Stimulated activated naive B cell treated with anti-CD40 and anti-IgM and Interleukin-4, amounts not matched to agents 10 μg/mL and 1 μg/mL and 100 μg/mL, for 72 hours (primary cell): ENCODE data around the gene KCNC4.

ENCODE experiments used
- ATAC-seq, 2 donors: fragments of 150-1000 bp; cut with Tn5 transposase; replicated peaks; 2 replicates each; pipeline ENCODE4 v1.10.0; 2021; ENCODE audit warnings: moderate library complexity in 1 of 2
- DNase-seq: peaks from one replicate; pipeline ENCODE4 v3.0.0; 2021
- H3K27ac Mint-ChIP-seq: one replicate; pipeline ENCODE4 v1.8.0; 2022; ENCODE audit warnings: mild to moderate bottlenecking, mixed read lengths
- H3K27me3 Mint-ChIP-seq, 2 donors: one replicate each; pipeline ENCODE4 v1.8.0; 2022; ENCODE audit warnings: mixed read lengths in 2 of 2
- H3K36me3 Mint-ChIP-seq, 2 donors: one replicate each; pipeline ENCODE4 v1.8.0; 2022; ENCODE audit warnings: mixed read lengths in 2 of 2, mild to moderate bottlenecking in 1 of 2
- H3K4me1 Mint-ChIP-seq, 2 donors: one replicate each; pipeline ENCODE4 v1.8.0; 2022; ENCODE audit warnings: mixed read lengths in 2 of 2, mild to moderate bottlenecking in 1 of 2
- H3K4me3 Mint-ChIP-seq, 2 donors: one replicate each; pipeline ENCODE4 v1.8.0; 2022; ENCODE audit warnings: mild to moderate bottlenecking in 2 of 2, mixed read lengths in 2 of 2, moderate library complexity in 1 of 2
- H3K9me3 Mint-ChIP-seq, 2 donors: one replicate each; pipeline ENCODE4 v1.8.0; 2022; ENCODE audit warnings: mixed read lengths in 2 of 2, mild to moderate bottlenecking in 1 of 2

Gene KCNC4

DNA sequence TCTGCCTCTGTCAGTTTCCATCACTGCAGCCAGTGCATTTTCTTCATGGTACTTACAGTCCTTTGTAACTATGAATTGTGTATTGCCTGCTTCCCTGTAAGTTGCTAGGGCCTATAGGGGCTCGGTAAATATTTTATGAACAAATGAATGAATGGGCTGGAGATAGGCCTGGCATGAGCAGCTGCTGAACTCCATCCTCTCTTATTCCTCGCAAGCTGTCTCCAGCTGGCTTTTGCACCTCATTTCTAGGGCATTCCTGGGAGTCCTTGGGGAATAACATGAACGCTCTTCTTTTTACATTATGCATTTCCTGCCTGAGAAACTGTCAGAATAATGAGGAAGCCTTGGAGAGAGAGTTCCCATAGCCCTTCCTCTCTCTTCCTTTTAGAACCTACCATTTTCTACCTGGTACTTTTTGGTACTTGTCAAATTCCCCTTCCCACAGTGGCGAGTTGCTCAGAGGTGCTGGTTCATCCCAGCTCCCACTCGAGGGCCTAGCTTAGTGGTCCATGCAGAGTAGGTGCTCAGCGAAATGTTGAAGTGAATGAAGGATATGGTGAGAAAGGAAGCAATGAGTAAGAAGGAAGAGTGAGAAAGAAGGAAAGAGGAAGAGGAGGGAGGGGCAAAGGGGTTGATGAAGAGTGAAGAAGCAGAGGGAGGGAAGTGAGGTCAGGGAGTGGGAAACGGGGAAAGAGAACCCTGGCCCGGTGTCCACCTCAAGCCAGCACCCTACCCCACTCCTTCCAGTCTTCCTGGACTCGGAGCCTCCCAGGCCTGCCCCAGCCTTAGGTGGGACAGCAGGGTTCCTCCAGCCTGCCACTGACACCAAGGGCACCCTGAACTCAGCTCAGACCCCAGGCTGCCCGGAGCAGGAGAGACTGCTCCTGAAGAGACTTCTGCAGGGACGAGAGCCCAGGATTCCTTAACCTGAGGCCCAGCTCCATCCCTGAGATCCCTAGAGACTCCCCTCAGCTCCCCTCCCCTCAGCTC lies 29.6 kb downstream of the KCNC4 start:
- ATAC-seq (no peak), DNase-seq (no peak)
- Mint-ChIP-seq H3K27ac (peak overlapping the region; percentile 82), H3K4me3 (no peak overlapping the region), H3K27me3 (no peaks in the 10 kb centered on the region), H3K36me3 (peaks cover 3 to 6% of the 10 kb centered on the region in 2 donors), H3K9me3 (no peaks in the 10 kb centered on the region), H3K4me1 (peaks cover 39 to 82% of the 10 kb centered on the region in 2 donors)

DNA sequence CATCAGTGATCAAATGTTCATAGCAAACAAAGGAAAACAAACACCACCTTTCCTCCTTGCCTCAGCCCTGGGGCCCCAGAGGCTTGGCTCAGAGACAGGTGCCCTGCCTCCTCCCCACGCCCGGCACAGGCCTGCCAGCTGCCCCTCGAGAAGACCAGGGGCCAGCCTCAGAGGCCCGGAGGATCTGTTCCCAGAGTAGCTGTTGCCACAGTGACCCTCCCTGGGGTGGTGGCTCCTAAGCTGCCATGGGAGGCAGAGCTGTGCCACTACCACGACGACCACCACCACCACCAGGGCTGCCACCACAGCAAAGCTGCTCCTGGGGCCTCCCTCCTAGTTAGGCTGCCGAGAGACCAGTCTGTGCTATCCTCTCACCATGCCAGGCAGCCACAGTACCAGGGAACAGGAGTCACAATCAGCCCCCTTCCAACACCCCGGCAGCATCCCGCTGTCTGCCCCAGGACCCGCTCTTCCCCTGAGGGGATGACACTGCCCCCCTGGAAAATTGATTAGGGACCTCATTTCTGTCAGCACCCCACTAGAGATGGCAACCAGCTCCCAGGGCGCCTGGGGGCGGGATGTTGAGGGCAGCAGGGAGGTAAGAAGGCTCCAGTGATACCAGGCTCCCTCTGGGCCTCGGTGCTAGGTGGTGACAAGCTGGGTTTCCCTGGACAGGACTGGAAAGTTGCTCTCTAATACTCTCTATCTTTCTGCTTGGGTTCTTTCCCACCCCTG lies 30.5 kb downstream of the KCNC4 start:
- H3K4me1 Mint-ChIP-seq = peaks cover 41 to 82% of the 10 kb centered on the region in 2 donors
- peaks cover 3% of the 10 kb centered on the region in 2 donors for H3K36me3 Mint-ChIP-seq
- H3K27ac Mint-ChIP-seq = peak overlapping the region; percentile 62
- H3K9me3 Mint-ChIP-seq = no peaks in the 10 kb centered on the region
- no peak for DNase-seq
- no peaks in the 10 kb centered on the region for H3K27me3 Mint-ChIP-seq
- no peak for ATAC-seq
- no peak overlapping the region for H3K4me3 Mint-ChIP-seq

DNA sequence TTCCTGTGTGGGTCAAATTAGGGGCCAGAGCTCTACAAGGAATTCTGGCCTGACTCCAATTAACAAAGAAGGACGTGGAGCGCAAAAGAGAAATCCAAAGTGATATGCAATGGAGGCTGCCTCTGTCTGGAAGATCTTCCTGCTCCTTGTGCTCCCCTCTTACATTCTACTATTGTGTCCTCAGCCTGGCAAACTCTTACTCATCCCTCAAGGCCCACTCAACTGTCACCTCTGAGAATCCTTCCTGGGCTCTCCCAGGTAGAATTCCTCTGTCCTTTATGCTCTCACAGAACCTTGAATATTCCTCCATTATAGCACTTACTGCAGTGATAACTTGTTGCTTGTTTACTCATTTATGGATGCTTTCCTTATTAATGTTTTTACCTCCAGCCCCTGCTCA lies 31.4 kb downstream of the KCNC4 start:
- Mint-ChIP-seq H3K4me1 (peaks cover 35 to 78% of the 10 kb centered on the region in 2 donors), H3K9me3 (no peaks in the 10 kb centered on the region), H3K27me3 (no peaks in the 10 kb centered on the region), H3K4me3 (no peak overlapping the region), H3K36me3 (peaks cover 3% of the 10 kb centered on the region in 2 donors), H3K27ac (no peak overlapping the region)
- ATAC-seq = no peak
- no peak for DNase-seq

DNA sequence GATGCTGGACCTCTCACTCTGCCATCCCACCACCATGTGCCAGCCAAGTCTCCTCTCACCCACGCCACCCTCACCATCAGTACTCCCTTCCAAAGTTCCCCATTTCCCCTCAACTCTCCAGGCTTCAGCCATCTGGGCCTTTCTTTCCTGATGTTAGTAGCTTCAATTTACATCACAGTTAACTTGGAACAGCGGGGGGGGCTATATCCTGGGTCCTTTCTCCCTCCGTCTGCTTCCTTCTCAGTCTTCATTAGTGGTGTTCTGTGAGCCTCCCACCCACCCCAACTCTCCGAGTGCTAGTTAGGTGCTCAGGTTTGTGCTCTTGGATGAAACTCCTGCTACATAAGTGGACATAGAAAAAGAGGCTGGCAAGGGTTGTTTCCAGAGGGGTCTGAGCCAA lies 31.9 kb downstream of the KCNC4 start:
- Mint-ChIP-seq H3K36me3 (peaks cover 3% of the 10 kb centered on the region in 2 donors), H3K4me1 (peaks cover 33 to 78% of the 10 kb centered on the region in 2 donors)

DNA sequence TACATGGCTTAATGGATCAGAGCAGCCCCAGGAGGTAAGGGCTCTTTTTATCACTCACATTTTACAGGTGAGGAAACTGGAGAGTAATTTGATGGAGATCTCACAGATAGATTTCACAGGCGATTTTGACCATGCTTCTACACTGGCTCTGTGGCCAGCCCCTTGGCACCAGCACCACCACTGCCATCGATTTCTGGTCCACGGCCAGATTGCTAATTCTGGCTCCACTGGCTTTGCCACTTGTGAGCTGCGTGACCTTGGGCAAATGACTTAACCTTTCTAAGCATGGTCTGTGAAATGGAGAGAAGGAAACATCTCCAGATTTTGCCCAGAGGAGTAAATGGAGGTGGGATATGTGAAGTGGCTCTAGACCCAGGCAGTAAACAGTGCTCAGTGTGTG lies 32.6 kb downstream of the KCNC4 start:
- H3K27ac Mint-ChIP-seq = no peak overlapping the region
- no peaks in the 10 kb centered on the region for H3K27me3 Mint-ChIP-seq
- no peaks in the 10 kb centered on the region for H3K9me3 Mint-ChIP-seq
- H3K4me3 Mint-ChIP-seq = no peak overlapping the region
- ATAC-seq (no peak), DNase-seq (no peak)
- H3K4me1 Mint-ChIP-seq = peaks cover 33 to 74% of the 10 kb centered on the region in 2 donors
- H3K36me3 Mint-ChIP-seq = peaks cover 3% of the 10 kb centered on the region in 2 donors

More for the DNA sequence above, 31.9 kb downstream of the KCNC4 start:
- Mint-ChIP-seq H3K27ac (no peak overlapping the region), H3K4me3 (no peak overlapping the region), H3K9me3 (no peaks in the 10 kb centered on the region), H3K27me3 (no peaks in the 10 kb centered on the region)
- DNase-seq (no peak), ATAC-seq (no peak)

DNA sequence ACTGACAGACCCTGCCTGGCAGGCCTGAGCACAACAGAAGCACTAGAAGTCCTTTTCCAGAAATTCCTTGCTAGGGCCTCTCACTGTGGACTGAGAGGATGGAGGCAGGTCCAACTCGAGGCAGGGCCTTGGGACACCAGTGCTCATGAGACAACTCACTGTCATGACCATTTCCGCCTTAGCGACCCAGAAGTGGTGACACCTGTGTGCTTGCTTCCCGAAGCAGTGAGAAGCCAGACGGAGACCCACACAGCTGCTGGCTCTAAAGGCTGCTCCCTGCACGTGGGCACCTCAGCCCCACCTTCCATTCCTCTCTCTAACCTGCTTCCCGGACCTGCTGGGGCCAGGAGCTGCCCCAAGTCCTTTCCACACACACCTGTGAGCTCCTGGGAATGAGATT lies 33.0 kb downstream of the KCNC4 start:
- peaks cover 3% of the 10 kb centered on the region in 2 donors for H3K36me3 Mint-ChIP-seq
- H3K4me3 Mint-ChIP-seq = peak overlapping the region; percentile 14 to 55
- H3K4me1 Mint-ChIP-seq = peaks cover 33 to 70% of the 10 kb centered on the region in 2 donors
- H3K9me3 Mint-ChIP-seq = no peaks in the 10 kb centered on the region
- peak; percentile 45 to 49 for ATAC-seq
- H3K27ac Mint-ChIP-seq = peak overlapping the region; percentile 45
- H3K27me3 Mint-ChIP-seq = no peaks in the 10 kb centered on the region
- DNase-seq = no peak

DNA sequence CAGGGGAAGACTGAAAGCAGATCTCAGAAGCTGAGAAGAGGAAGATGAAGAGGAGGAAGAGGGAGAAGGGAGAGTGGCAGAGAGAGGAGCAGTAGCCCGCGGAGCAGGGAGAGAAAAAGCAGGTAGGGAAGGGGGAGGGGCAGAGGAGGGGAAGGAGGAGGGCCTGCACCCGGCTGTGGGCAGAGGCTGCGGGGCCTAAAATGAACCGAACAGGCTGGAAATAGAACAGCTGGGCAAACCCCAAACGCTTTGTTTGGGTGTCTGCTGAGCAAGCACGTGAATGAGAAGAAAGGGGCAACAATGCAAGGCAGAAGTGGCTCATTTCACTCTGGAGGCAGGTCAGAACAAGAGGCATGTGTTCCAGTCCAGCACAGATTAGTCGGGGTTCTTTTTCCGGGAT lies 33.5 kb downstream of the KCNC4 start:
- H3K27me3 Mint-ChIP-seq = no peaks in the 10 kb centered on the region
- H3K27ac Mint-ChIP-seq = peak overlapping the region; percentile 45
- H3K36me3 Mint-ChIP-seq = peaks cover 3% of the 10 kb centered on the region in 2 donors
- H3K4me3 Mint-ChIP-seq = peak overlapping the region; percentile 14 to 55
- H3K4me1 Mint-ChIP-seq = peaks cover 33 to 66% of the 10 kb centered on the region in 2 donors
- ATAC-seq (peak; percentile 94 to 95), DNase-seq (peak; percentile 65)
- H3K9me3 Mint-ChIP-seq = no peaks in the 10 kb centered on the region

DNA sequence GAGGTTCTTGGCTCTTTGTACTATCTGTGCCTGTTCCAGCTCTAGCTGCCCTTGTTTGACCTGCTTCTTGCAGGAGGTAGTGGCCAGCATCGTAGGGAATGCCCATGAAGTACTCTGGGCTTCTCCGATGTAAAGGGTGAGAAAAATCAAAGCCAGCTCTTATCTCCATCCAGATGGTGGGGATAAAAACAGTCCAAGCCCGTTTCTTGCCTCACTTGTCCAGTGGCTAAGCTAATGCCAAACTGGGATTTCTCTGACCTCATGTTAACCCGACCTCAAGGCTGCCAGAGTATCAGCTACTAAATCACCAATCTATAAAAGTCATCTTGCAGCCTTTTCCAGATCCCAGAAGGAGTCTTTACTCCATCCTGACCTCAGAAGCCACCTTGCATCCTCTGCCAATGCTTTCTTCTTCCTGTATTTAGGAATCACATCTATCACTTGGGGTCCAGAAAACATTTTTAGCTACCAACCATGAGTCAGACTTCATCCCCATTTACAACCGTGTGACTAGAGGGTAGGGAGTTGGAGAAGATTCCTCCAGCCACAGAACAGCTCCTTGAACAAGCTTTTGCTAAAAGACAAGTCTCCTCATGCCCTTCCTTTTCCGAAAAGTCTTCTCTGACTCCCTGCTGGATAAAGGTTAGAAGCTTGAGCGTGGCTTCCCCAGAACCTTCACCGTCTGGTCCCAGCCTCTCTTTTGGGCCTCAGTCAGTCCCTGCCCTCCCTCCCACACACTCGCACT lies 35.9 kb downstream of the KCNC4 start:
- H3K4me3 Mint-ChIP-seq = no peak overlapping the region
- H3K9me3 Mint-ChIP-seq = no peaks in the 10 kb centered on the region
- no peak for DNase-seq
- ATAC-seq = no peak
- H3K36me3 Mint-ChIP-seq = no peaks in the 10 kb centered on the region
- H3K27me3 Mint-ChIP-seq = no peaks in the 10 kb centered on the region
- no peak overlapping the region for H3K27ac Mint-ChIP-seq
- H3K4me1 Mint-ChIP-seq = peaks cover 22 to 42% of the 10 kb centered on the region in 2 donors

DNA sequence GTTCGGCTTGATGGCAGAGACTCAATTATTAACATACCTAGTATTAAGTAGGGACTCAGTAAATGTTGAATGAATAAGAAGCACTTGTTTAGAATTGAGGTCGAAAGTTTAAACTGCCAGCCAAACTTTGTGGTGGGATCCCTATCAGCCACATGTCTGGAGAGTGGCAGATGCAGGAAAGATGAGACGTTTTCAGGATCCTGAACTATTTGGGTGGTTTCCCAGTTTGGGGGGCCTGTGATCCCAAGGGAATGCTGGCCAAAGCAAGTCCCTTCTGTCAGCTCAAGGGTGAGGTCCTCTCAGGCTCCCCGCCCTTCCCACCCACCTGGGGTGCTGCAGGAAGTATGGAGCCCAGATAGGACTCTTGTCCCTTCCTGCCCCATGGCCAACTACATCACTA lies 38.6 kb downstream of the KCNC4 start:
- Mint-ChIP-seq H3K27me3 (no peaks in the 10 kb centered on the region), H3K27ac (no peak overlapping the region), H3K4me1 (peaks cover 10 to 28% of the 10 kb centered on the region in 2 donors), H3K4me3 (no peak overlapping the region), H3K9me3 (peaks cover 0 to 2% of the 10 kb centered on the region in 2 donors), H3K36me3 (no peaks in the 10 kb centered on the region)
- no peak for DNase-seq
- ATAC-seq = no peak

DNA sequence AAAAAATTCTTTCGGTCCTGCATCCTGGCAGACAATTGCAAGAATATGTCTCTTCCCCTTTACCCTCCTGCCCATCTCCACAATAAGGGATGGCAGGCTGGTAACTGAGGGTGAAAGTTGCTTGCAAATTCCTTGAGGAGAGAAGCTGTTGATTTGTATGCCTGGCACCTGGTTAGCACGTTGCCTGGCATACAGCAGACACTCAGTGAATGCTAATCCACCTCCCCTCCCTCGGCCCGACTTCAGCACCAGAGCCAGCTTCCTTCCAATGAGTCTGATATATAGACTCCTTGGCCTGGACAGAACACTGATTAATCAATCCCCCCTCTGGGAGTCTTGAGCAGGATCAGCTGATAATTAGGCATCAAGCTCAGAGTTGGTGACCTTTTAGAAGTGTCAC lies 39.1 kb downstream of the KCNC4 start:
- ATAC-seq (no peak), DNase-seq (no peak)
- no peak overlapping the region for H3K4me3 Mint-ChIP-seq
- no peak overlapping the region for H3K27ac Mint-ChIP-seq
- H3K27me3 Mint-ChIP-seq = no peaks in the 10 kb centered on the region
- H3K36me3 Mint-ChIP-seq = no peaks in the 10 kb centered on the region
- peaks cover 0 to 2% of the 10 kb centered on the region in 2 donors for H3K9me3 Mint-ChIP-seq
- peaks cover 7 to 23% of the 10 kb centered on the region in 2 donors for H3K4me1 Mint-ChIP-seq

DNA sequence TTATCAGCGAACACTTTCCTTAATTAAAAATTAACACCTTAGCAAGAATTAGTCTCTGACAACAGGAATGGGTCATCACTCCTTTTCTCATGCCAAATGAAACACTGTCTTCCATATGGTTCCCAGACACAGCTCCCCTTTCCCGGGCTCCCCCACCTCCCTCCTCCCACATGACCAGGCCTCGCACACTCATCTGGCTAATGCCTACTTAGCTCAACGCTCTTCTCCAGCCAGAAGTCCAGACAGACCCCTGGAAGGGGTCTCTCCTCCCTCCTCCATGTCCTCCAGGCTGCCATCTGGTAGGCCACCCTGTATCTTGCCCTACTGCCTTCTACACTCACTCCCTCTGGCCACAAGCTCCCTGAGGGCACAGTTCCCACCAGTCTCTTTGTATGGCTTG lies 39.9 kb downstream of the KCNC4 start:
- no peak for ATAC-seq
- Mint-ChIP-seq H3K27ac (no peak overlapping the region), H3K4me3 (no peak overlapping the region), H3K4me1 (peaks cover 2 to 16% of the 10 kb centered on the region in 2 donors), H3K36me3 (no peaks in the 10 kb centered on the region), H3K9me3 (peaks cover 0 to 2% of the 10 kb centered on the region in 2 donors), H3K27me3 (no peaks in the 10 kb centered on the region)
- no peak for DNase-seq

DNA sequence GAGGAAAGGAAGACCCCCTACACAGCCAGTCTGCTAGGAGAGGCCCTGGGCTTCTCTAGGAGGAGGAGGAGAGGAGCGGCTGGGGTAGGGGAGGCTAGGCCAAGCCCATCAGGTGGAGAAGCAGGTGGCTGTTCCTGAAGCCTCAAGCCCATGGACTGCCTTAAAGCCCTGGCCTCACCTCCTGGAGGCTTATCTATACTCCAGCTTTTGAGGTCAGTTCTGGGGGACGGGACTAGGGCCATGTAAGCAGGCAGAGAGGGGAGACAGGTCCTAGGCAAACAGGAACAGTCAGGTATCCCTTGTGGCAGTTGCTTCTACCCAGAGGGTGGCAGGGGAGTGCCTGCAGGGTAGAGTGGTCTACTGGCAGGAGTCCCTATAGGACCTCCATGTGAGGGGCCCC lies 40.6 kb downstream of the KCNC4 start:
- DNase-seq (no peak), ATAC-seq (no peak)
- no peak overlapping the region for H3K27ac Mint-ChIP-seq
- H3K4me1 Mint-ChIP-seq = peaks cover 1 to 16% of the 10 kb centered on the region in 2 donors
- H3K4me3 Mint-ChIP-seq = no peak overlapping the region
- no peaks in the 10 kb centered on the region for H3K36me3 Mint-ChIP-seq
- H3K27me3 Mint-ChIP-seq = no peaks in the 10 kb centered on the region
- peaks cover 0 to 2% of the 10 kb centered on the region in 2 donors for H3K9me3 Mint-ChIP-seq

DNA sequence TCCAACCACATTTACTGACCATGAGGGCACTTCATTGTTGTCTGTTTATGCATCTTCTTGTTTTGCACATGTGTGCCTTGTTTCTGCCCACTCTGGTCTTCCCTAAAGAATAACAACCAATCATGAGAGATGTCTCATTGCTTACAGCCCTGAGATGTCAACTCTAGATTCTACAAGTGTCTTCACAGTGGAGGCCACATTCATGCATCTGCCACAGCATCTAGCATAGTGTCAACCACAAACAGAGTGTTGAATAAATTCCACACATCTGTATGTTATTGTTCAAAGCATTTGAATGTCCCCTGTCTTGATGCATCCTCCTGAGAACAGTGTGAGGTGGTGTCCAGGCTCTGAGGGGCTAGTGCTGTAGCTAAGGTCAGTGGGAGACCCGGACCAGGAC lies 43.1 kb downstream of the KCNC4 start:
- Mint-ChIP-seq H3K27me3 (no peaks in the 10 kb centered on the region), H3K4me3 (no peak overlapping the region), H3K4me1 (peaks cover 1 to 9% of the 10 kb centered on the region in 2 donors), H3K36me3 (no peaks in the 10 kb centered on the region), H3K9me3 (peaks cover 0 to 2% of the 10 kb centered on the region in 2 donors), H3K27ac (no peak overlapping the region)
- DNase-seq = no peak
- no peak for ATAC-seq
